OCI-LY7 (cell line): ENCODE measurements around the gene TMEM45B. TPM values are rescaled to one million over a fixed set of nuclear protein-coding genes. Genes with fewer than 3 reads are reported as not detected.

Experiments used
- BruUV-seq: library from RNA; stranded (reverse); fragments of 400-500 nt; replicated peaks from 2 replicates; lab custom pipeline; 2021; lab: Mats Ljungman, UMichigan
- CTCF ChIA-PET: fragments of 300-600 bp; sonication (Branson Sonifier 250); formaldehyde crosslinking; loops from one replicate; lab custom pipeline; 2022; ENCODE audit warnings: antibody characterized with exemption; ENCODE audit not compliant: unreplicated experiment; lab: Charles Lee
- POLR2A ChIA-PET: fragments of 300-600 bp; sonication (Branson Sonifier 250); formaldehyde crosslinking; loops from one replicate; lab custom pipeline; 2022; ENCODE audit warnings: antibody characterized with exemption; lab: Charles Lee
- DNase-seq: peaks from one replicate; pipeline ENCODE4 v3.0.0-alpha.2; 2015; ENCODE audit warnings: low spot score
- H2AFZ ChIP-seq: fragments of 200-600 bp; sonication (generic), shearing (Covaris generic); 2 replicates; pipeline ENCODE4 v1.6.1; 2014; ENCODE audit warnings: mild to moderate bottlenecking, antibody characterized with exemption, low read length, moderate library complexity
- H3K27ac ChIP-seq: fragments of 200-600 bp; sonication (generic); 2 replicates; pipeline ENCODE4 v1.5.1; 2014; ENCODE audit warnings: mixed run types, low read depth, mild to moderate bottlenecking, moderate library complexity, low read length, inconsistent platforms; ENCODE audit not compliant: poor library complexity, severe bottlenecking
- H3K36me3 ChIP-seq: fragments of 200-600 bp; sonication (generic); 2 replicates; pipeline ENCODE4 v1.6.1; 2014; ENCODE audit warnings: mild to moderate bottlenecking, antibody characterized with exemption, low read length, moderate library complexity, mixed read lengths; ENCODE audit not compliant: insufficient read depth
- H3K4me1 ChIP-seq: fragments of 200-600 bp; sonication (generic); 2 replicates; pipeline ENCODE4 v1.5.1; 2014; ENCODE audit warnings: mild to moderate bottlenecking, low read length; ENCODE audit not compliant: insufficient read depth, poor library complexity, severe bottlenecking
- H3K4me2 ChIP-seq: fragments of 200-600 bp; sonication (generic); 2 replicates; pipeline ENCODE4 v1.6.1; 2014; ENCODE audit warnings: mild to moderate bottlenecking, low read length
- H3K4me3 ChIP-seq: fragments of 200-600 bp; sonication (generic); 2 replicates; pipeline ENCODE4 v1.5.1; 2014; ENCODE audit warnings: mild to moderate bottlenecking, low read depth, low read length; ENCODE audit not compliant: poor library complexity, severe bottlenecking
- H3K79me2 ChIP-seq: fragments of 200-600 bp; sonication (generic); 2 replicates; pipeline ENCODE4 v1.6.1; 2016; ENCODE audit warnings: low read depth, mild to moderate bottlenecking, low read length, moderate library complexity, mixed read lengths; ENCODE audit not compliant: insufficient read depth
- H3K9me2 ChIP-seq: fragments of 200-600 bp; sonication (generic); 2 replicates; pipeline ENCODE4 v1.6.1; 2016; ENCODE audit warnings: mild to moderate bottlenecking, low read length, mixed read lengths; ENCODE audit not compliant: insufficient read depth
- H3K9me3 ChIP-seq: fragments of 200-600 bp; sonication (generic); 2 replicates; pipeline ENCODE4 v1.6.1; 2014; ENCODE audit warnings: mild to moderate bottlenecking, mixed run types, low read length, mixed read lengths
- H4K20me1 ChIP-seq: fragments of 200-600 bp; sonication (generic); 2 replicates; pipeline ENCODE4 v1.6.1; 2014; ENCODE audit warnings: mild to moderate bottlenecking, antibody characterized with exemption, low read length, moderate library complexity, mixed read lengths; ENCODE audit not compliant: insufficient read depth
- EZH2phosphoT487 ChIP-seq: fragments of 200-600 bp; sonication (generic); IDR thresholded peaks from 2 replicates; pipeline ENCODE4 v1.6.1; 2018; ENCODE audit warnings: low read depth, borderline replicate concordance, mild to moderate bottlenecking, mixed run types, antibody characterized with exemption, low read length, moderate library complexity, mixed read lengths
- intact Hi-C: fragments of 100-400 bp; cut with micrococcal nuclease; formaldehyde crosslinking; loops from one replicate; pipeline ENCODE4 v1.10.0; 2022; ENCODE audit not compliant: unreplicated experiment
- total RNA-seq, 2 experiments: library from RNA; depleted of rRNA in 1 of 2; stranded (reverse); fragments of >200 nt in 1 of 2; shearing (Covaris generic) in 1 of 2; gene quantifications; 2 replicates each; pipeline ENCODE4 v1.2.3, GENCODE V29; 2014 to 2022
- TF ChIP-seq, protein P1 (sequence below): fragments of 200-600 bp; sonication (generic); conservative IDR thresholded peaks from 2 replicates; pipeline ENCODE4 v1.5.1; 2014; ENCODE audit warnings: mild to moderate bottlenecking, antibody characterized with exemption, low read length, moderate library complexity, mixed read lengths

Gene TMEM45B
- total RNA-seq, 2 experiments from 2014 or later, result not detected

- intact Hi-C loops, result no loop called here
- no peak for DNase-seq
- no peak overlapping the region for H2AFZ ChIP-seq
- H3K27ac ChIP-seq, result no peak overlapping the region
- no peaks in the 10 kb centered on the region for H3K9me2 ChIP-seq
- no peak for TF ChIP-seq EZH2phosphoT487
- TF ChIP-seq, protein P1, sequence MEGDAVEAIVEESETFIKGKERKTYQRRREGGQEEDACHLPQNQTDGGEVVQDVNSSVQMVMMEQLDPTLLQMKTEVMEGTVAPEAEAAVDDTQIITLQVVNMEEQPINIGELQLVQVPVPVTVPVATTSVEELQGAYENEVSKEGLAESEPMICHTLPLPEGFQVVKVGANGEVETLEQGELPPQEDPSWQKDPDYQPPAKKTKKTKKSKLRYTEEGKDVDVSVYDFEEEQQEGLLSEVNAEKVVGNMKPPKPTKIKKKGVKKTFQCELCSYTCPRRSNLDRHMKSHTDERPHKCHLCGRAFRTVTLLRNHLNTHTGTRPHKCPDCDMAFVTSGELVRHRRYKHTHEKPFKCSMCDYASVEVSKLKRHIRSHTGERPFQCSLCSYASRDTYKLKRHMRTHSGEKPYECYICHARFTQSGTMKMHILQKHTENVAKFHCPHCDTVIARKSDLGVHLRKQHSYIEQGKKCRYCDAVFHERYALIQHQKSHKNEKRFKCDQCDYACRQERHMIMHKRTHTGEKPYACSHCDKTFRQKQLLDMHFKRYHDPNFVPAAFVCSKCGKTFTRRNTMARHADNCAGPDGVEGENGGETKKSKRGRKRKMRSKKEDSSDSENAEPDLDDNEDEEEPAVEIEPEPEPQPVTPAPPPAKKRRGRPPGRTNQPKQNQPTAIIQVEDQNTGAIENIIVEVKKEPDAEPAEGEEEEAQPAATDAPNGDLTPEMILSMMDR, result no peak
- BruUV-seq, result no TSS peak
- no peaks in the 10 kb centered on the region for H3K9me3 ChIP-seq
- no peaks in the 10 kb centered on the region for H3K79me2 ChIP-seq
- no peaks in the 10 kb centered on the region for H4K20me1 ChIP-seq
- H3K4me3 ChIP-seq, result no peak overlapping the region
- ChIA-PET POLR2A (no interaction called here), CTCF (interaction anchor here (0.6 kb wide), 1 partner anchor 982 kb away, joined by 3 read pairs; no protein-coding TSS in a partner anchor)
- H3K4me1 ChIP-seq, result no peaks in the 10 kb centered on the region
- H3K36me3 ChIP-seq, result no peaks in the 10 kb centered on the region
- no peak overlapping the region for H3K4me2 ChIP-seq
Measured at GRCh38 chr11:129813231-129813791, 2.3 kb upstream of the TMEM45B start.

GRCh38 chr11:129814244-129815014 lies 1.2 kb upstream of the TMEM45B start:
- Histone ChIP-seq H2AFZ (no peak overlapping the region), H3K79me2 (no peaks in the 10 kb centered on the region), H4K20me1 (no peaks in the 10 kb centered on the region), H3K27ac (no peak overlapping the region), H3K36me3 (no peaks in the 10 kb centered on the region), H3K4me1 (no peaks in the 10 kb centered on the region), H3K4me2 (no peak overlapping the region), H3K9me2 (no peaks in the 10 kb centered on the region), H3K4me3 (no peak overlapping the region), H3K9me3 (no peaks in the 10 kb centered on the region)
- no peak for TF ChIP-seq EZH2phosphoT487
- TF ChIP-seq, protein P1, result no peak
- POLR2A ChIA-PET, result interaction anchor here (0.7 kb wide), 1 partner anchor 993 kb away, joined by 3 read pairs; no protein-coding TSS in a partner anchor
- DNase-seq, result peak; percentile 27
- intact Hi-C loops, result no loop called here
- CTCF ChIA-PET, result no interaction called here
- BruUV-seq, result no TSS peak
